Right ventricle myocardium inferior (tissue), 1 donor: Measurements from ENCODE around the gene TUFT1. TPM values are rescaled to one million over a fixed set of nuclear protein-coding genes. Genes with fewer than 3 reads are reported as not detected.

Source experiments
- ATAC-seq: fragments of 200-7000 bp; cut with Tn5 transposase; one replicate; pipeline ENCODE4 v1.9.1; 2020; ENCODE audit warnings: mild to moderate bottlenecking, moderate library complexity
- DNase-seq: peaks from one replicate; pipeline ENCODE4 v3.0.0; 2021; ENCODE audit errors: missing footprints
- intact Hi-C: fragments of 100-400 bp; cut with DNase I; formaldehyde crosslinking; loops from one replicate; pipeline ENCODE4 v1.11.0; 2022
- microRNA-seq: library from miRNA; unstranded; fragments of <30 nt; microRNA quantifications from one replicate; pipeline ENCODE4 v1.2.0, GENCODE V29; 2020
- total RNA-seq: library from RNA; stranded (reverse); fragmentation: NEBNext Ultra II Directional; extraction: Animal tissue kit (Norgen Biotek cat#: 25700); gene quantifications from one replicate; pipeline ENCODE4 v1.2.1, GENCODE V29; 2021
- donor health status: DM: no; HTN: yes; CAD: no; lungs with severe emphysema.

The TUFT1 gene
- total RNA-seq, 1 donor from 2014 or later: 3.5 TPM

DNA sequence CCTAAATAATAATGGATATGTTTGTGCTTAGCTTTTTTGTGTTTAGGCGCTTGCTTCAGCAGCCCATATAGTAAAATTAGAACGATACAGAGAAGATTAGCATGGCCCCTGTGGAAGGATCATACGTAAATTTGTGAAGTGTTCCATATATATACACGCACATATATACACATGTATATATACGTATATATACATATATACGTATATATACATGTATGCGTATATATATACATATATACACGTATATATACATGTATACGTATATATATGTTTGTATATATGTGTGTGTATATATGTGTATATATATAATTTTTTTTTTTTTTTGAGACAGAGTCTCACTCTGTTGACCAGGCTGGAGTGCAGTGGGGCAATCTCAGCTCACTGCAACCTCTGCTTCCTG, 89.2 kb downstream of the TUFT1 start:
- ATAC-seq: no peak
- intact Hi-C loops: no loop called here
- no peak for DNase-seq

Small RNA genes within 50 kb of the gene (microRNA-seq; reads per million reads assigned to microRNA genes)
- gene MIR554: not detected

Other genes with a start within 250 kb of the TUFT1 start
- 53.7 TPM for gene PI4KB, start 212.9 kb upstream of the TUFT1 start, total RNA-seq
- gene RFX5, start 193.1 kb upstream of the TUFT1 start, total RNA-seq: 16.5 TPM
- gene SELENBP1, start 167.6 kb upstream of the TUFT1 start, total RNA-seq: 129 TPM
- gene PSMB4, start 140.7 kb upstream of the TUFT1 start, total RNA-seq: 185 TPM
- 37.7 TPM for gene POGZ, start 80.8 kb upstream of the TUFT1 start, total RNA-seq
- 0.22 TPM for gene CGN, start 28.9 kb upstream of the TUFT1 start, total RNA-seq
- gene SNX27, start 71.7 kb downstream of the TUFT1 start, total RNA-seq: 30.6 TPM
- gene CELF3, start 176.5 kb downstream of the TUFT1 start, total RNA-seq: not detected
- gene RIIAD1, start 181.2 kb downstream of the TUFT1 start, total RNA-seq: 7.7 TPM
- 51.2 TPM for gene MRPL9, start 223.2 kb downstream of the TUFT1 start, total RNA-seq